K562 (cell line): Measurements from ENCODE around the gene ITPRIPL1. TPM values are rescaled to one million over a fixed set of nuclear protein-coding genes. Genes with fewer than 3 reads are reported as not detected.
A peak's percentile ranks its signal among the peaks of the same experiment; 100 is the strongest.

Experiments
- ARID1B ChIP-seq: fragments of 450-650 bp; IDR thresholded peaks from 2 replicates; pipeline ENCODE4 v1.6.1; 2016; ENCODE audit warnings: antibody characterized with exemption, mild to moderate bottlenecking, inconsistent platforms
- CHCHD3 ChIP-seq: fragments of 250-450 bp; sonication (Bioruptor Pico); IDR thresholded peaks from 2 replicates; pipeline ENCODE4 v2.1.2; 2022; ENCODE audit warnings: mild to moderate bottlenecking
- MTF1 ChIP-seq: fragments of 250-450 bp; sonication (Bioruptor Pico); IDR thresholded peaks from 2 replicates; pipeline ENCODE4 v1.9.0; 2021; ENCODE audit warnings: moderate library complexity, mild to moderate bottlenecking, inconsistent platforms, borderline replicate concordance
- RFX1 ChIP-seq: fragments of 450-650 bp; IDR thresholded peaks from 2 replicates; pipeline ENCODE4 v1.6.1; 2016; ENCODE audit warnings: mild to moderate bottlenecking, moderate library complexity
- SMARCA4 ChIP-seq: fragments of 450-650 bp; IDR thresholded peaks from 2 replicates; pipeline ENCODE4 v1.6.1; 2016
- TEAD4 ChIP-seq, 2 experiments: sonication (generic) in 1 of 2; formaldehyde crosslinking in 1 of 2; IDR thresholded peaks; 2 replicates each; pipeline versions ENCODE4 v1.6.1 to v1.8.0; 2012 to 2022; ENCODE audit warnings: borderline replicate concordance in 1 of 2, inconsistent platforms in 1 of 2, low read length in 1 of 2, mild to moderate bottlenecking in 1 of 2, missing genetic modification reagents in 1 of 2
- ZNF583 ChIP-seq: fragments of 250-450 bp; sonication (Bioruptor Pico); IDR thresholded peaks from 2 replicates; pipeline ENCODE4 v1.4.0; 2020
- polyA plus RNA-seq, 8 experiments: library from polyadenylated mRNA; depleted of rRNA in 4 of 8; stranded (reverse) in 5 of 8; unstranded in 3 of 8; fragments of >200 nt; fragmentation: Nextera tagmentation in 2 of 8; fragmentation: Illumina TruSeq in 1 of 8; extraction: Ambion mirVana in 2 of 8; extraction: Trizol in 1 of 8; gene quantifications; 2 replicates each; pipeline versions ENCODE4 v1.2.1 to v1.2.3, GENCODE V29; 2011 to 2014; ENCODE audit warnings: inconsistent platforms in 1 of 8, missing spikeins in 1 of 8
- total RNA-seq, 7 experiments: library from RNA; depleted of rRNA in 6 of 7; stranded (reverse); fragments of >200 nt in 6 of 7; fragmentation: Illumina TruSeq in 2 of 7; extraction: Trizol in 2 of 7; gene quantifications; 2 replicates each; pipeline versions ENCODE4 v1.2.1 to v1.2.3, GENCODE V29; 2011 to 2021; ENCODE audit warnings: low replicate concordance in 1 of 7
- TF ChIP-seq, protein P1 (sequence below): sonication (generic); formaldehyde crosslinking; IDR thresholded peaks from 2 replicates; pipeline ENCODE4 v1.8.1; 2022; ENCODE audit warnings: missing genetic modification reagents
- TF ChIP-seq, protein P2 (sequence below): sonication (generic); formaldehyde crosslinking; IDR thresholded peaks from 2 replicates; pipeline ENCODE4 v1.8.1; 2023; ENCODE audit warnings: mild to moderate bottlenecking, missing genetic modification reagents
- TF ChIP-seq, protein P3 (sequence below): fragments of 250-450 bp; sonication (Bioruptor Pico); IDR thresholded peaks from 2 replicates; pipeline ENCODE4 v1.8.0; 2021; ENCODE audit warnings: moderate library complexity, mild to moderate bottlenecking, inconsistent platforms

ITPRIPL1 gene
- total and polyA plus RNA-seq, 9 of the 15 experiments (the other 6 are each of a cell fraction or from before 2014, with no cell fraction given), result 0.99 to 9.0 (median 6.4) TPM

GRCh38 chr2:96340493-96341414 lies 15.6 kb downstream of the ITPRIPL1 start (continued):
- TF ChIP-seq, protein P1, sequence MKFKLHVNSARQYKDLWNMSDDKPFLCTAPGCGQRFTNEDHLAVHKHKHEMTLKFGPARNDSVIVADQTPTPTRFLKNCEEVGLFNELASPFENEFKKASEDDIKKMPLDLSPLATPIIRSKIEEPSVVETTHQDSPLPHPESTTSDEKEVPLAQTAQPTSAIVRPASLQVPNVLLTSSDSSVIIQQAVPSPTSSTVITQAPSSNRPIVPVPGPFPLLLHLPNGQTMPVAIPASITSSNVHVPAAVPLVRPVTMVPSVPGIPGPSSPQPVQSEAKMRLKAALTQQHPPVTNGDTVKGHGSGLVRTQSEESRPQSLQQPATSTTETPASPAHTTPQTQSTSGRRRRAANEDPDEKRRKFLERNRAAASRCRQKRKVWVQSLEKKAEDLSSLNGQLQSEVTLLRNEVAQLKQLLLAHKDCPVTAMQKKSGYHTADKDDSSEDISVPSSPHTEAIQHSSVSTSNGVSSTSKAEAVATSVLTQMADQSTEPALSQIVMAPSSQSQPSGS (CRISPR knock-in tag), result no peak
- TF ChIP-seq ARID1B (0 out of 2 replicates have a peak, but pooled peaks have one; percentile 25), ZNF583 (no peak), RFX1 (no peak), TEAD4 (IDR thresholded peaks at IDR 0.05; ENCODE audit: low read length) (no peak), TEAD4 (CRISPR knock-in tag; IDR thresholded peaks at IDR 0.05; ENCODE audit: borderline replicate concordance) (no peak), CHCHD3 (CRISPR knock-in tag) (no peak), MTF1 (CRISPR knock-in tag) (no peak), SMARCA4 (0 out of 2 replicates have a peak, but pooled peaks have one; percentile 25)
- TF ChIP-seq, protein P2, sequence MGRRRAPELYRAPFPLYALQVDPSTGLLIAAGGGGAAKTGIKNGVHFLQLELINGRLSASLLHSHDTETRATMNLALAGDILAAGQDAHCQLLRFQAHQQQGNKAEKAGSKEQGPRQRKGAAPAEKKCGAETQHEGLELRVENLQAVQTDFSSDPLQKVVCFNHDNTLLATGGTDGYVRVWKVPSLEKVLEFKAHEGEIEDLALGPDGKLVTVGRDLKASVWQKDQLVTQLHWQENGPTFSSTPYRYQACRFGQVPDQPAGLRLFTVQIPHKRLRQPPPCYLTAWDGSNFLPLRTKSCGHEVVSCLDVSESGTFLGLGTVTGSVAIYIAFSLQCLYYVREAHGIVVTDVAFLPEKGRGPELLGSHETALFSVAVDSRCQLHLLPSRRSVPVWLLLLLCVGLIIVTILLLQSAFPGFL (CRISPR knock-in tag), result no peak
- TF ChIP-seq, protein P3, sequence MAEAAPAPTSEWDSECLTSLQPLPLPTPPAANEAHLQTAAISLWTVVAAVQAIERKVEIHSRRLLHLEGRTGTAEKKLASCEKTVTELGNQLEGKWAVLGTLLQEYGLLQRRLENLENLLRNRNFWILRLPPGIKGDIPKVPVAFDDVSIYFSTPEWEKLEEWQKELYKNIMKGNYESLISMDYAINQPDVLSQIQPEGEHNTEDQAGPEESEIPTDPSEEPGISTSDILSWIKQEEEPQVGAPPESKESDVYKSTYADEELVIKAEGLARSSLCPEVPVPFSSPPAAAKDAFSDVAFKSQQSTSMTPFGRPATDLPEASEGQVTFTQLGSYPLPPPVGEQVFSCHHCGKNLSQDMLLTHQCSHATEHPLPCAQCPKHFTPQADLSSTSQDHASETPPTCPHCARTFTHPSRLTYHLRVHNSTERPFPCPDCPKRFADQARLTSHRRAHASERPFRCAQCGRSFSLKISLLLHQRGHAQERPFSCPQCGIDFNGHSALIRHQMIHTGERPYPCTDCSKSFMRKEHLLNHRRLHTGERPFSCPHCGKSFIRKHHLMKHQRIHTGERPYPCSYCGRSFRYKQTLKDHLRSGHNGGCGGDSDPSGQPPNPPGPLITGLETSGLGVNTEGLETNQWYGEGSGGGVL (CRISPR knock-in tag), result no peak
